ENCODE data around the gene CACNG4.
"Not testable (repeated sequence)": the region's sequence is repeated elsewhere in the genome, so short reads cannot be mapped to it uniquely, and the experiment has no call there.

CACNG4 gene

DNA sequence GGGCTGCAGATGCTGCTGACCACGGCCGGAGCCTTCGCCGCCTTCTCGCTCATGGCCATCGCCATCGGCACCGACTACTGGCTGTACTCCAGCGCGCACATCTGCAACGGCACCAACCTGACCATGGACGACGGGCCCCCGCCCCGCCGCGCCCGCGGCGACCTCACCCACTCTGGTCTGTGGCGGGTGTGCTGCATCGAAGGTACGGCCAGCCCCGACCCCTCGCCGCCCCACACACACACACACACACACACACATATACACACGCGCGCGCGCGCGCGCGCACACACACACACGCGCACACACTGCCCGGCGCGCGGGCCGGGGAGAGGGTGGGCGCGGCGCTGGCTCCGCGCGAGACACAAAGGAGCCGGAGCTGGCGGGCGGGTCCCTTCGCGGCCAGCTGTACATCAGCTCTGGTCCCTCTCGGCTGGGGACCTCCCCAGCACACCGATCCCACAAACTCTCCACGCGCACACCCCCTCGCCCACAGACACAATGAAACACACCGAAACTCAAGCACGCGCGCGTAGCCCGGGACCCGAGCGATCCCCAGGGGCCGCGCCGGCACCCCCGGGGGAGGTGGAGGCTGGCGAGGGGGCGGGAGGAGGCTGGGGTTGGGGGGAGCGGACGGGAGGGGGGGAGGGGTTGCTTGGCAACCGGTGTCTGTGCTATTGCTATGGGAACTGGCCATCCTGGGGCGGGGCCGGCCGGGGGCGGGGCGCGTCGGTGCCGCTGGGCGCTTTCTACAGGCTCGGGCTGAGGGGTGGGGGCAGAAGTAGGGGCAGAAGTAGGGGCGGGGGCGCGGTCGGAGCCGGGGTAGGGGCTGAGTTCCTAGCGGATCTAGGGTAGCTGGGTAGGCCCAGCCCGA is 658 bp downstream of the CACNG4 start:
- DNase-seq (ENCODE audit: low spot score): no peak

- no peak for DNase-seq (ENCODE audit: low spot score)
Observed at GRCh38 chr17:66965801-66966262, 1.3 kb downstream of the CACNG4 start.

GRCh38 chr17:66966298-66966697 is 1.8 kb downstream of the CACNG4 start:
- DNase-seq (ENCODE audit: low spot score): no peak

GRCh38 chr17:66966704-66967418 is 2.4 kb downstream of the CACNG4 start:
- DNase-seq (ENCODE audit: low spot score): no peak

DNA sequence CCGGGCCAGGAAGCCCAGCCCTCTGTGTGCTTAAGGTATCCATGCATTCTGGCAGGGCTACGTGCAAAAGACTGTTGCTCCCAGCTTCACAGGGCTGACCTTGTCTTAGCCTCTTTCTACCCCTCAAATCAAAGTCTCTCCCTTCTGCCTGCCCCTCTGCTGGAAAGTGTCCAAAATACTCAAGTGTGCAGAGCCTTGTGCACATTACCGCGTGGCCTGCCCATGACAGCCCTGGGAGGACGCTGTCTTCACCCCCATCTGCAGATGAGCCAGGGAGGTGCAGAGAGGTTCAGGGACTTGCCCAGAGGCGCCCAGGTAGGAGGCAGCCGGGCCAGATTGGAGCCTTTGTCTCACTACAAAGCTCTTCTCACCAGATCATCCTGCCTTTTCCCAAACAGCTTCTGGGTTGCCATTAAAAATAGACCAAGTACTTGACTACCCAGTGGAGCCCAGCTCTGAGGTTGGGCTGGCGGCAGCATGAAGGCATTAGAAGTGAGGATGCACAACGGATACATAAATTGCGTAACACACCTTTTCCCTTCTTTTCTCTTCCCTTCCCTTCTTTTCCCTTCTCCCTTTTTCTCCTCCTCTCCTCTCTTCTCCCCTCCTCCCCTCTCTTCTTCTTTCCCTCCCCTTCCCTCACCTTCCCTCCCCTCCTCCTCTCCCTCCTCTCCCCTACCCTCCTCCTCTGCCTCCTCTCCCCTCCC is 3.5 kb downstream of the CACNG4 start:
- DNase-seq (ENCODE audit: low spot score): no peak

- no peak for DNase-seq (ENCODE audit: low spot score)
Observed at GRCh38 chr17:66968916-66969315, 4.4 kb downstream of the CACNG4 start.

DNA sequence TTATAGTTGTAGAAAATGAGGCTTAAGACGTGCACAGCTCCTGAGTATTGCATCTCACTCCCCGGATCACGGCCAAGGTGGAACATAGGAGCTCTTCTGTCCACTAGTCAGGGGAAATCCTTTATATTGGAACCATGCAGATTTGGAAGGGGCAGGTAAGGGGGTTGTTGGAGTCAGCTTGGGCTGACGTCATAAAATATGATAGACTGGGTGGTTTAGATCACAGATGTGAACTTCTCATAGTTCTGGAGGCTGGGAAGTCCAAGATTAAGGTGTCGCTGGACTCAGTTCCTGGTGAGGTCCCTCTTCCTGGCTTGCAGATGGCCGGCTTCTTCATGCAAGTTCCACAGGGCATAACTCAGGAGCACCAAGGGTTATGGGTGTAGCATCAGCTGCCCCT is 5.6 kb downstream of the CACNG4 start:
- no peak for DNase-seq (ENCODE audit: low spot score)

DNA sequence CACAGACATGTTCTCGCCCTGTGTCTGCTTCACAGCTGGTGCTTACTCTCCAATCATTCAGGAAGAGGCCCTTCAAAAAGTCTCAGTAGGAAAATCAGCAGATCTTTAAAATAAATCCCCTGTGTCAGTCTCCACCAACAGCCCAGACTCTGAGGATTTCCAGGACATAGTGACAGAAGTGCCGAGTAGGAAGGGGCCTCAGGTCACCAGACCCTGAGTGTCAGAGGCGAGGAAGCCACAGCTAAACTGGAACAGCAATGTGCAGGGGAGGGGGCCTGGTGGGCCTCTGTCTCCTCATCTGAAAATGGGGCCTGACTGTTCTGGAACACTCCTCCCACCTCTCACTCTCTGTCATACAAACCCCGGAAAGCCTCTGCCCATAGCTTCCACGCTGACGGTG is 6.3 kb downstream of the CACNG4 start:
- no peak for DNase-seq (ENCODE audit: low spot score)

GRCh38 chr17:66971264-66971663 is 6.8 kb downstream of the CACNG4 start:
- DNase-seq (ENCODE audit: low spot score): no peak

DNA sequence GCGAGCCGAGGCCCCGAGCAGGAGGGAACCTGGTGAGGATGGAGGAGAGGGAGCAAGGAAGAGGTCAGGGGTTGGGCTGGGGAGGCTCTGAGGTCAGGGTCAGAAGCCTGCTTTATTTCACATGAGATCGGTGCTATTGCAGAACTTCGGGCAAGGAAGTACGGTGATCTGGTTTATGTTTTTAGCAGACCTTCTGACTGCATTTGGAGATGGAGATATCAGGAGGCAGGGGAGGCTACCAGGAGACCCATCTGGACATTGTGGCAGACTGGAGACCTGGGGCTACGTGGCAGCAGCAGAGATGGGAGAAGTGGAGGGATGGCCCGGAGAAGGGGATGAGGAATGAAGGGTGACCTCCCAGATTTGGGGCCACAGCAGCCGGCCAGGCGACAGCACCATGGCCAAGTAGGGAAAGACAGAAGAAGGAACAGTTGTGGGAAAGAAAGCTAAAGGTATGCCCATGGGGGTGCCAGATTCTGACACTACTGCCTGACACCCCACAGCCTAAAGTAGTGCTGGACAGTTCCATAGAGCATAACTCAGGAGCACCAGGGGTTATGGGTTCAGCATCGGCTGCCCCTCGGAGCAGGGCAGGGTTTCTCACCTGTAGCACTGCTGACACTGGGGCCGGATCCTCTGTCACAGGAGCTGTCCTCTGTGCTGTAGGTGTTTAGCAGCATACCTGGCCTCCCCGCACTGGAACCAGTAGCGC is 7.4 kb downstream of the CACNG4 start:
- DNase-seq (ENCODE audit: low spot score): no peak

DNA sequence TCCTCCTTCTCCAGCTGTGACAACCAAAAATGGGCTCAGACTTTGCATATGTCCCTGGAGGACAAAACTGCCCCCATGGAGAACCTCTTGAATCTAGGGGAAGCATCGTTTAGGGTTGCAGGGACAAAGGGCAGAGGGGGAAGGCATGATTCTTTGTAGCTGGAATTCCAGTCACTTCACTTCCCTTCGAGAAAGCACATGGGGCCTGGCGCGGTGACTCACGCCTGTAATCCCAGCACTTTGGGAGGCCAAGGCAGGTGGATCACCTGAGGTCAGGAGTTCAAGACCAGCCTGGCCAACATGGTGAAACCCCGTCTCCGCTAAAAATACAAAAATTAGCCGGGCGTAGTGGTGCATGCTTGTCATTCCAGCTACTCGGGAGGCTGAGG is 7.9 kb downstream of the CACNG4 start:
- DNase-seq (ENCODE audit: low spot score): not testable (repeated sequence)

GRCh38 chr17:66975188-66975587 is 10.7 kb downstream of the CACNG4 start:
- DNase-seq (ENCODE audit: low spot score): no peak

DNA sequence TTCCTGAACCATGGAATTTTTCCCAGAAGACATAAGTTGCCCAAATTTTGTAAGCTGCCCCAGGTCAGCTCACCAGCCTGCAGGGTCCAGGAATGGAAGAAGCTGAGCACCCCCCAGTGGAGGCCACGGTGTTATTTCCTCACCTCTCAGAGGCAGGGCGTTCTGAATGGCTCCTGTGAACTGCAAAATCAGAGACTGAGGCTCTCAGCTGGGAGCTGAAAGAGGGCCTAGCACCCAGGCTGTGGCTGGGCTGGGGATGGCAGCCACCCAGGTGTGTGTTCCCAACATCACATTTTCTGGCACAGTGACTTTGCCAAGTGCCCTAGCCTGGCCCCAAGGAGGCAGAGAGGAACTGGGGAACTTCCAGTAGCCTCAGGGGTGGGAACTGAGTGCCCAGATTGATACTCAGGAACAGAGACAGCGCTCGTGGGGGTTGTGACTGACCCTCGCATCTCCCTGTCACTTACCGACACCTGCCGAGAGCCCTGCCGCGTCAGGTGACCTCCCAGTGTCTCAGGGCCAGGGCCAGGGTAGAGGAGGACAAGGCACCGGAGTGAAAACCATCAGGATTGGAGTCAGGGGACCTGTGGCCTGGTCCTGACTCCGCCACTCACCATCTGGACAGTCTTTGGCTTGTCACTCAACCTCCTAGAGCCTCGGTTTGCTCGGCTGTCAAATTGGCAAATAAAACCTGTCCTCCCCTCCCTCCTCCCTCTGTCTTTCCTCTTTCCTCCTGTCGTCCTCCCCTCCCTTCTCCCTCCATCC is 11.3 kb downstream of the CACNG4 start:
- DNase-seq (ENCODE audit: low spot score): peak; percentile 48

DNA sequence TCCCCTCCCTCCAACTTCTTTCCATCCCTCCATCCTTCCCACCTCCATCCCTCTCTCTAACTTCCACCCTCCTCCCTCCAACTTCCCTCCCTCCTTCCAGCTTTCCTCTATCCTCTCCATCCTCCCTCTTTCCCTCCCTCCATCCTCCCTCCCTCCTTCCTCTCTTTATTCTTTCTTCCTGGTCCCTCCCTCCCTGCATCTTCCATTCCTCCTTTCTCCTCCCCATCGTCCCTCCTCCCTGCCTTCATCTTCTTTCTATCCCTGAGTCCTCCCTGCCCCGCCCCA is 11.8 kb downstream of the CACNG4 start:
- no peak for DNase-seq (ENCODE audit: low spot score)

DNA sequence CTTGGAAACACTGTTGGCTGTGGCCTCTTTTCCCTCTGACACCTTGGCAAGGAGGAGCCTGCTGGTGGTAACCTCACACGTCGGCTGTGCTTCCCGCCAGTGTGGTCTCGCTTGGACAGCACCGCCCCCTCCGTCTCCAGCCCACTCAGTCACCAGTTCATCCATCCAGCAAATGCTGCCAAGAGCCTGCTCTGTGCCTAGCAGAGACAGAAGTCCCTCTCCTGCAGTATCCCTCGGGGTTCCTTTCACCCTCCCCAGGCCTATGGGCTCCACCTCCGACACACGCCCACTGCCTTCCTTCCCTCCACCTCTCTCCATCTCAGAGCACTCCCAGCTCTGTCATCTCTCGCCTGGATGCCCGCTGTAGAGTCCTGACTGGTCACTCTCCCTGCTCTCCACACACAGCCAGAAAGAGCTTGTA is 12.3 kb downstream of the CACNG4 start:
- DNase-seq (ENCODE audit: low spot score): peak; percentile 23

DNA sequence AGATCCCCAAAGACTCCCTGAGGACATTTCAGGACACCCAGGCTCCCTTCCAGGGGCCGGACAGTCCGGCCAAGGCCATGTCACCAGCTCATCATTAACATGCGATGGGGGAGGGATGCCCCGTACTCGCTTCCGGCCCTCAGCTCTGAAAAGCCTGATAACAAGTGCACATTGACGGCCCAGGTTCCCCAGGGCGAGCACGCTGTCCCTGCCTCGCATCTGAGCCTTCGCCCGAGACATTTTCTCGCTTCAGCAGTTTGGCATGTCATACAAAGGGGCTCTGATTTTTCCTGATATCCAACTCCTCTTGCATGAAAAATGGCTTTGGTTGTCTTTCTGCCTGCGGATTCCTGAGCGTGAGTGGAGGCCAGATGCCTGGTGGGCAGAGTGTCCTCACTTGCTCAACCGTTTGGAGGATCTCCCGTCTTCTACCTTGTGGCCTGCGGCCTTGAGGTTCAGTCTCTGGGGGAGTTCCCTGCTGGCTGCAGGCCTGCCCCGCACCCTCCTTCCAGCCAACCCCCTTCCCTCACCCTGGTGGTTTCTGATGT is 14.1 kb downstream of the CACNG4 start:
- DNase-seq (ENCODE audit: low spot score): peak; percentile 84

GRCh38 chr17:66980896-66981295 is 16.4 kb downstream of the CACNG4 start:
- no peak for DNase-seq (ENCODE audit: low spot score)

DNA sequence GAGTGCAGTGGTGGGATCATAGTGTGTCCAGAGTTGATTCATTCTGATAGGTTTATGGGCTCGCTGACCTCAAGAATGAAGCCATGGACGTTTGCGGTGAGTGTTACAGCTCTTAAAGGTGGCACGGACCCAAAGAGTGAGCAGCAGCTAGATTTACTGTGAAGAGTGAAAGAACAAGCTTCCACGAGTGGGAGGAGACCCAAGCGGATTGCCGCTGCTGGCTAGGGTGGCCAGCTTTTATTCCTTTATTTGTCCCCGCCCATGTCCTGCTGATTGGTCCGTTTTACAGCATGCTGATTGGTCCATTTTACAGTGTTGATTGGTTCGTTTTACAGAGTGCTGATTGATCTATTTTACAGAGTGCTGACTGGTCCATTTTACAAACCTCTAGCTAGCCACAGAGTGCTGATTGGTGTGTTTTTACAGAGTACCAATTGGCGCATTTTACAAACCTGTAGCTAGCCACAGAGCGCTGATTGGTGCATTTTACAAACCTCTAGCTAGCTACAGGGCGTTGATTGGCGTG is 17.5 kb downstream of the CACNG4 start:
- DNase-seq (ENCODE audit: low spot score): no peak

- DNase-seq (ENCODE audit: low spot score): no peak
Observed at GRCh38 chr17:66983414-66984021, 19.0 kb downstream of the CACNG4 start.

- DNase-seq (ENCODE audit: low spot score): no peak
Observed at GRCh38 chr17:66984730-66985129, 20.2 kb downstream of the CACNG4 start.

All from cerebellar cortex (tissue), 1 donor.